Left ventricle myocardium inferior (tissue), 1 donor: ENCODE data around the gene LTB4R. TPM values are rescaled to one million over a fixed set of nuclear protein-coding genes. Genes with fewer than 3 reads are reported as not detected.
A peak's percentile ranks its signal among the peaks of the same experiment; 100 is the strongest.

Experiments used
- DNase-seq: peaks from one replicate; pipeline ENCODE4 v3.0.0-alpha.2; 2020
- H3K27ac ChIP-seq: fragments of 200-600 bp; replicated peaks from 2 replicates; pipeline ENCODE4 v1.8.0; 2021
- H3K27me3 ChIP-seq: fragments of 200-600 bp; 2 replicates; pipeline ENCODE4 v1.8.0; 2021; ENCODE audit warnings: low read depth
- H3K36me3 ChIP-seq: fragments of 200-600 bp; 2 replicates; pipeline ENCODE4 v1.8.0; 2021
- H3K4me1 ChIP-seq: fragments of 200-600 bp; 2 replicates; pipeline ENCODE4 v1.8.0; 2021
- H3K4me3 ChIP-seq: fragments of 200-600 bp; 2 replicates; pipeline ENCODE4 v1.8.0; 2021; ENCODE audit warnings: mild to moderate bottlenecking, moderate library complexity
- H3K9me3 ChIP-seq: fragments of 200-600 bp; replicated peaks from 2 replicates; pipeline ENCODE4 v1.8.0; 2021
- intact Hi-C: fragments of 100-400 bp; cut with micrococcal nuclease; formaldehyde crosslinking; loops from one replicate; pipeline ENCODE4 v1.11.0; 2022
- total RNA-seq: library from RNA; stranded (reverse); fragmentation: NEBNext Ultra II Directional; extraction: Animal tissue kit (Norgen Biotek cat#: 25700); gene quantifications from one replicate; pipeline ENCODE4 v1.2.1, GENCODE V29; 2021
- TF ChIP-seq, protein P1 (sequence below): fragments of 200-600 bp; IDR thresholded peaks from 2 replicates; pipeline ENCODE4 v1.8.0; 2021; ENCODE audit warnings: antibody characterized with exemption, mild to moderate bottlenecking, borderline replicate concordance
- donor health status: DM: no; HTN: yes; CAD: no; lungs with severe emphysema.

Gene LTB4R
- total RNA-seq, 1 donor from 2014 or later, result 1.8 TPM

GRCh38 chr14:24297190-24297964 is 13.9 kb upstream of the LTB4R start:
- no peaks in the 10 kb centered on the region for H3K27me3 ChIP-seq
- no peak overlapping the region for H3K4me3 ChIP-seq
- DNase-seq, result no peak
- intact Hi-C loops, result no loop called here
- TF ChIP-seq, protein P1, sequence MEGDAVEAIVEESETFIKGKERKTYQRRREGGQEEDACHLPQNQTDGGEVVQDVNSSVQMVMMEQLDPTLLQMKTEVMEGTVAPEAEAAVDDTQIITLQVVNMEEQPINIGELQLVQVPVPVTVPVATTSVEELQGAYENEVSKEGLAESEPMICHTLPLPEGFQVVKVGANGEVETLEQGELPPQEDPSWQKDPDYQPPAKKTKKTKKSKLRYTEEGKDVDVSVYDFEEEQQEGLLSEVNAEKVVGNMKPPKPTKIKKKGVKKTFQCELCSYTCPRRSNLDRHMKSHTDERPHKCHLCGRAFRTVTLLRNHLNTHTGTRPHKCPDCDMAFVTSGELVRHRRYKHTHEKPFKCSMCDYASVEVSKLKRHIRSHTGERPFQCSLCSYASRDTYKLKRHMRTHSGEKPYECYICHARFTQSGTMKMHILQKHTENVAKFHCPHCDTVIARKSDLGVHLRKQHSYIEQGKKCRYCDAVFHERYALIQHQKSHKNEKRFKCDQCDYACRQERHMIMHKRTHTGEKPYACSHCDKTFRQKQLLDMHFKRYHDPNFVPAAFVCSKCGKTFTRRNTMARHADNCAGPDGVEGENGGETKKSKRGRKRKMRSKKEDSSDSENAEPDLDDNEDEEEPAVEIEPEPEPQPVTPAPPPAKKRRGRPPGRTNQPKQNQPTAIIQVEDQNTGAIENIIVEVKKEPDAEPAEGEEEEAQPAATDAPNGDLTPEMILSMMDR, result peak; percentile 39
- peaks cover 46% of the 10 kb centered on the region for H3K4me1 ChIP-seq
- H3K27ac ChIP-seq, result no peak overlapping the region
- peaks cover 38% of the 10 kb centered on the region for H3K36me3 ChIP-seq
- H3K9me3 ChIP-seq, result no peaks in the 10 kb centered on the region

DNA sequence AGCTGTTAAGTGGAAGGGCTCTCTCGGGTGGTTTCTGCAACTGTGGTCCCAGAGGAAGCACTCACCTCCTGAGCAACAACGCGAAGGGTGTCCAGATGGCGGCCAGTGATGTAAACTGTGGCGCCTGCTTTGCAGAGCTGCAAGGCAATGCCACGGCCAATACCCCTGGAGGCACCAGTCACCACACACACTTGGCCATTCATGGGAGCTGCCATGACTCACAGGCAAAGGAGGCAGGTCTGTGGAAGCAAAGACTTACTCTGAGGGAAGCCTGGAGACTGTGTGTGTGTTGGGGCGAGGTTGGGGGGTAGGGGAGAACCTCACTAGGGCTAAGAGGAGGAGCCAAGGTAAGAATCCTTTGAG is 12.4 kb upstream of the LTB4R start:
- no peaks in the 10 kb centered on the region for H3K9me3 ChIP-seq
- peaks cover 46% of the 10 kb centered on the region for H3K4me1 ChIP-seq
- peak overlapping the region; percentile 85 for H3K27ac ChIP-seq
- DNase-seq, result no peak
- intact Hi-C loops, result no loop called here
- TF ChIP-seq, protein P1, result no peak
- H3K36me3 ChIP-seq, result peaks cover 49% of the 10 kb centered on the region
- no peaks in the 10 kb centered on the region for H3K27me3 ChIP-seq
- peak overlapping the region; percentile 98 for H3K4me3 ChIP-seq

GRCh38 chr14:24299255-24300191 is 11.8 kb upstream of the LTB4R start, which contains the start of the genes DHRS1 and NOP9:
TSS of gene DHRS1 (minus strand) at chr14:24299780. CDS start at chr14:24299106, 674 bp downstream.
TSS of gene NOP9 (plus strand) at chr14:24299850. CDS start at chr14:24299955, 105 bp downstream.
- Histone ChIP-seq H3K4me1 (peaks cover 46% of the 10 kb centered on the region), H3K4me3 (peak within 1 kb of the TSS; percentile 98), H3K27me3 (no peaks in the 10 kb centered on the region), H3K36me3 (peaks cover 53% of the 10 kb centered on the region), H3K9me3 (no peaks in the 10 kb centered on the region), H3K27ac (peak within 1 kb of the TSS; percentile 85)
- intact Hi-C loops, result no loop called here
- DNase-seq, result peak; percentile 92
- TF ChIP-seq, protein P1, result no peak

DNA sequence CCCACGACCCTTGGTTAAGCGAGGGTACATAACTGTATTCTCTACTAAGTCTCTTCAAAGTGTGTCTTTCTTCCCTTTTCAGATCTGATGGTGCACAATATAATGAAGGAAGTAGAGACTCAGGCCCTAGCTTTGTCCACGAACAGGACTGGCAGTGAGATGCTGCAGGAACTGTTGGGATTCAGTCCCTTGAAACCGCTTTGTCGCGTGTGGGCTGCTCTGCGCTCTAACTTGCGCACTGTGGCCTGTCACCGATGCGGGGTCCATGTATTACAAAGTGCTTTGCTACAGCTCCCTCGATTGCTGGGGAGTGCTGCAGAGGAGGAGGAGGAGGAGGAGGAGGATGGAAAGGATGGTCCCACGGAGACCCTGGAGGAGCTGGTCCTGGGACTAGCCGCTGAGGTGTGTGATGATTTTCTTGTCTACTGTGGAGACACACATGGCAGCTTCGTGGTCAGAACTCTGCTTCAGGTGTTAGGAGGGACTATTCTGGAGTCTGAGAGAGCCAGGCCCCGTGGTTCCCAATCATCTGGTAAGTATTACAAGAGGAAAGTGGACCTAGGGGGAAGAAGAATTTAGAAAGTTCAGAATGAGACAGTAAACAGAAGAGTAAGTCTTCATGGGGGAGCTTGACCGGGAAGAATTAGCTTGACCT is 10.8 kb upstream of the LTB4R start:
- H3K4me1 ChIP-seq, result peaks cover 46% of the 10 kb centered on the region
- peaks cover 53% of the 10 kb centered on the region for H3K36me3 ChIP-seq
- intact Hi-C loops, result no loop called here
- DNase-seq, result no peak
- peak overlapping the region; percentile 98 for H3K4me3 ChIP-seq
- no peaks in the 10 kb centered on the region for H3K9me3 ChIP-seq
- peak overlapping the region; percentile 85 for H3K27ac ChIP-seq
- TF ChIP-seq, protein P1, result no peak
- no peaks in the 10 kb centered on the region for H3K27me3 ChIP-seq

GRCh38 chr14:24304019-24304387 is 7.3 kb upstream of the LTB4R start:
- TF ChIP-seq, protein P1, result no peak
- H3K4me1 ChIP-seq, result peaks cover 37% of the 10 kb centered on the region
- DNase-seq, result no peak

More at GRCh38 chr14:24304019-24304387, 7.3 kb upstream of the LTB4R start:
- Histone ChIP-seq H3K36me3 (peaks cover 62% of the 10 kb centered on the region), H3K4me3 (no peak overlapping the region), H3K27me3 (no peaks in the 10 kb centered on the region), H3K9me3 (no peaks in the 10 kb centered on the region), H3K27ac (no peak overlapping the region)
- intact Hi-C loops, result no loop called here
